ENCODE measurements around the gene DISC1.
"Not testable (repeated sequence)": the region's sequence is repeated elsewhere in the genome, so short reads cannot be mapped to it uniquely, and the experiment has no call there.

DISC1 gene

DNA sequence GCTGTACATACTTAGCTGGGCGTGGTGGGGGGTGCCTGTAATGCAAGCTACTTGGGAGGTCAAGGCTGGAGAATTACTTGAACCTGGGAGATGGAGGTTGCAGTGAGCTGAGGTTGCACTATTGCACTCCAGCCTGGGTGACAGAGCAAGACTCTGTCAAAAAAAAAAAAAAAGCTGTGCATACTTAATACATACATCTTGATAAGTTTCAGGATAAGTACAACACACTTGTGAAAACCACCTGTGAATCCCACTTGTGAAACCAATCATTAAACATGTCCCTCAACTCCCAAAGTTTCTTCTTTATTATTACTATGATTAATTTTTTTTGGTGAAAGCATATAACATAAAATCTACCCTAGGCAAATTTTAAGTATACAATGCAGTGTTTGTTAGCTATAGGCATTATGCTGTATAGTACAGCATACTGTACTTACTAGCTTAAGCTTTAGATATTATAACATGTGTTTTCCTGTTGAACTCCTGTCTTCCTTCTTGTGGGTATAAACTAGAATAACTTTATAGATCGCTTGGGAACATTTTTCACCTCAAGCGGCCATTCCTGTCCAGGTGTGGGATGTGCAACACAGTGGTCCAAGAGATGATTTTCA is 41.4 kb downstream of the DISC1 start:
- DNase-seq (ENCODE audit: low read depth in 2 of 2) = no peak

DNA sequence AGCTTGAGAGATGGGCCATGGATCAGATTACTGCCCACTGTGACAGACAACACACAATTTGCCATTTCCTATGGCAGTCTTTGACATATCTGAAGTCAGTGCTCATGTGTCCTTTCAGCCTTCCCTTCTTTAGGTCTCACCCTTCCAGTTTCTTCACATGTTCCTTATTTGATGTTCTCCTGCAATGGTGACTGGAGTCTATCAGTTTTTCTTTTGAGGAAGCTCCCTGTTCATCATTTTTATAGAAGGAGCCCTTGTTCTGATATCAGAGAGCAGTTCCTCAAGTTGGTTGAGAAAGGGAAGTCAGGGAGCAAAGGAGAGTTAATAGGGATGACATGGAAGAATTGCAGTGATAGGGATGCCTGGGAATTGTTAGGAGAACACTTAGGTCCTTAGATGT is 42.2 kb downstream of the DISC1 start:
- no peak for DNase-seq (ENCODE audit: low read depth in 2 of 2)

DNA sequence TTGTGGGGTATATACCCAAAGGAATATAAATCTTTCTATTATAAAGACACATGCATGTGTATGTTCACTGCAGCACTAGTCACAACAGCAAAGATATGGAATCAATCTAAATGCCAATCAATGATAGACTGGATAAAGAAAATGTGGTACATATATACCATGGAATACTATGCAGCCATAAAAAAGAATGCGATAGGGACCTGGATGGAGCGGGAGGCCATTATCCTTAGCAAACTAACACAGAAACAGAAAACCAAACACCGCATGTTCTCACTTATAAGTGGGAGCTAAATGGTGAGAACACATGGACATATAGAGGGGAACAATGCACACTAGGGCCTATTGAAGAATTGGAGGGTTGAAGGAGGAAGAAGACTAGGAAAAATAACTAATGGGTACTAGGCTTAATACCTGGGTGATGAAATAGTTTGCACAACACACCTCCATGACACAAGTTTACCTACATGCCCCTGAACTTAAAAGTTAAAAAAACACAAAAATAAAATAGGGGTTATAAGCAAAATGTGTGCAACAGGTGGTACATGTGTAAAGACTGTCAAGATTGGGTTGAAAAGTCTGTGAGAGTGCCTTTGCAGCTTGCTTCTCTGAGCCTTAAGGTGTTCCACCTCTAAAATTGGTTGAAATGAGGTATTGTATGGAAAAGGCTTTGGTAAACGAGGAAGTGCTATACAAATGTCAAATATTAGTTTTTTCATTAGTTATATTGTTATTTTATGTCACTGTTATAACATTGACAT is 43.5 kb downstream of the DISC1 start:
- DNase-seq (ENCODE audit: low read depth in 2 of 2) = not testable (repeated sequence)

DNA sequence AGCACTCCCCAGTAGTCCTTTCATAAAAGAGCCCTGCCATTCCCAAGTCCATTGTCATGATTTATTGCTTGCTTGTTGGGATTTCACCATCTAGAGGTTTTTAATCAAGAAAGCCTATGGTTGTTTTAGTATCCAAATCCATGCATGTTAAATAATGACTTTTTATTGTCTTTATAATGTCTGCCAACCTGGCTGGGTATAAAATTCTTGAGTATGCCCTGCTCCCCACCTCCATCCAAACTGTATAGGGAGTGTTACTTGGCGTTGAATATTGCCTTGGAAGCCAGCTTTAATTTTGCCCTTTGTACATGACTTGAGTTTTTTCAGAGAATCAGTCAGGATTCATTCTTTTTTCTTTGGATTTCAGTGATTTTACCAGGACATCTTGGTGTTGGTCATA is 44.2 kb downstream of the DISC1 start:
- DNase-seq (ENCODE audit: low read depth in 2 of 2) = no peak

DNA sequence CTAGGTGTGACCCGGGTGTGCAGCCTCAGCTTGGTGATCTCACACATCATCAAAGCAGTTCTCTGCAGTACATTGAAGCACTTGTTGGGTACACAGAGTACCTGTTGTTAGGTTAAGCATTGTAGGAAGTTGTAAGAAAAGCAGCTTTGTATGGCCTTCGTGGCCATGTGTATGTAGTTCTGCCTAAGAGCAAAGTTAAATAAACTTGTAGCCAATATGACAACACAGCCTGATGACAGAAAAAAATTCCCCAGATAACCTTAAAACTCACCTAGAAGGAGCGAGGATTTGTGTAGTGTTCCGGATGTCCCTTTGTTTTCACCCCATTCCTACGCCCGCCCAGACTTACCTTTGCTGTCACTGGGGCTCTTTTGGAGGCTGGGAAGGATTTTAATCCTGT is 48.0 kb downstream of the DISC1 start:
- no peak for DNase-seq (ENCODE audit: low read depth in 2 of 2)

DNA sequence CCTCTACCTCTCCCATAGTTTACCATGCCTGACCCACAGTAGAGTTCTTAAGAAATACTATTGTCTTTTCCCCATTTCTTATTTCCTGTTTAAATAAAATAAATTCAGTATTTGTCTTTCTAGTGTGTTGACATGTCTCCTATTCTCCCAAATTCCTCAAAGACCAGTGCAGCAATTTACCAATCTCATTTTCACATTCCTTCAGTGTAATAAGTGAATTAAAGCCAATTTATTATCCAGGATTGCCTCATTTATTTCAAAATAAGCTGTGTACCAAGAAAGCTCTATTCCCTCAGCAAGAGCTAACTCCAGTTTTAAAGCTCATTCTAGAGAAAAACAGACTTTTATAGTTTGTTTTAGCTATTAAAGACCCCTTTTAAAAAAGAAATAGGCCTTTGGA is 49.9 kb downstream of the DISC1 start:
- no peak for DNase-seq (ENCODE audit: low read depth in 2 of 2)

DNA sequence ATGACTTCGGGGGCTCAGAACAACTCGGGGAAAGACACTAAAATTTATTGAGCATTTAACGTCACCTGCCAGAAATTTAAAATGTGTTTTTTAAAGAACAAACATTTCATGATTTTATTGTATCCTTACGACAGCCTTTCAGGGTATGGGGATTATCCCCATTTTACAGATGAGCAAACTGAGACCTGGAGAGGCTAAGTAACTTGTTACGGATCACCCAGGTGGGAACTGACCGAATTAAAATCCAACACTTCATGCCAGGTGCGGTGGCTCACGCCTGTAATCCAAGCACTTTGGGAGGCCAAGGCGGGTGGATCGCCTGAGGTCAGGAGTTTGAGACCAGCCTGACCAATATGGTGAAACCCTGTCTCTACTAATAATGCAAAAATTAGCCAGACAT is 50.9 kb downstream of the DISC1 start:
- DNase-seq (ENCODE audit: low read depth in 2 of 2) = no peak

DNA sequence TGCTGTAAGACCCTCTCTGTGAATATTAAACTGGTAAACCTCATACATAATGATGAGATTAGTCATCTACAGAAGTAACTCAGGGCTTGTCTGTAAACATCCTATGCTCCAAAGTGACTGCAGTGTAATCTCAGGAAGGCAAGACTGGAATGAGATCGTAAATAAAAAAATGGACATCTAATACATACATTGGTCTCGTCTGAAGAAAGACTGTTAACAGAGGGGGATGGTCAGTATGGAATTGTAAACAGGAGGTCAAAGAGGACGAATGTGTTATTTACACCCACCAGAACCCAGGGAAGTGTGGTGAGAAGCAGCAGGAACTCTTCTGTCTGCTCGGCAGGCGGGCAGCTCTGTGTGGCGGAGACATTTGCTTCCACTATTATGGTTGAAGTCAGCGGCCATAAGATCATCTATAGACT is 51.4 kb downstream of the DISC1 start:
- no peak for DNase-seq (ENCODE audit: low read depth in 2 of 2)

DNA sequence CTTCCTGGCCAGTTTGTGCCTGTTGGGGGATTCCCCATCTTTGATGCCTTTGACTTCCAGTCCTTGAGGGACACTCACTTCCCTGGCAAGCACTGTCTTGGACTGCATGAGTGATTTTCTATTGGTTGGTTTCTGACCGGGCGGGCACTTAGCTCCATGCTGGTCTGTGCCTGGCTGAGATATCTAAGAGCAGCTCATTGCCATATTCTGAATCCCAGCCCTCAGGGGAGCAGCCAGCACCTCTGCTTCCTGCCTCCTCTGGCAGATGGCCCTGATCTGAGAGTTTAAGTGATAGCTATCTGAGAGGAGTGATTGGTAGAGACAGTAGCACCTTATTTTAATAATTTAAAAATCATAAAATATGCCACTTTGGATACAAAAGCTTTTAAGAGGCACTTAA is 52.5 kb downstream of the DISC1 start:
- no peak for DNase-seq (ENCODE audit: low read depth in 2 of 2)

DNA sequence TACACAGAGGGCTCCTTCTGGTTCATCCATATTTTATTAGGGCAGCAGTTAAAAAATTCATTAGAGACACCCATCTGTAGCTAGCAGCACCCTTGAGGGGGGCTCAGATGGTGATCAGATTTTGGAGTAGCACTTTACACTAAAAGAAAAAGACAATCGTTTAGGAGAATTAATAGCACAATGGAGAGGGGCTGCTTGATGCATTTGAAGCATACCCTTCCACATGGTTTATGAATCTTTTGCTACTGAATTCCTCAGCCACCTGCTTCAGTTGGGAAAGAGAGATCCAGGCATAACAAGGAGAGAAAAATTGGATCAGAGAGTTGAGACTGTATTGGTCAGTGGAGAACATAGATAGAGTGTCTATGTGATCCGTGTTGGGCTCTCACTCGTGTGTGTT is 54.4 kb downstream of the DISC1 start:
- no peak for DNase-seq (ENCODE audit: low read depth in 2 of 2)

DNA sequence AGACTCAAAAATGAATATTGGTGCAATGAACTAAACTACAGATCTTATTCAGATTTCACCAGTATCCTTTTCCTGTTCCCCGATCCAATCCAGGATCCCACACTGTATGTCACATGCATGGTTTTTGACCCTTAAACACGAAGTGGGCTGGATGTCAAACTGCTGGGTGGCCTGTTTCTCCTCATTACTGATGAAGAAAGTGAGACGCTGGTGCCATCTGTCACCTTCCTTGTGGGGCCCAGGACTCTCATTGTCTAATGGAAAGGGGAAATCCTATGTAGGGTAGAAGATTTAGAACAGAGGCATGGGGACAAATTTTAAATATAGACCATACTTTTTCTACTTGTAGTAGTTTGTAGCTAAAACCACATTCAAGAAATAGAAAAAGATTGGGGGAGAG is 56.2 kb downstream of the DISC1 start:
- no peak for DNase-seq (ENCODE audit: low read depth in 2 of 2)

DNA sequence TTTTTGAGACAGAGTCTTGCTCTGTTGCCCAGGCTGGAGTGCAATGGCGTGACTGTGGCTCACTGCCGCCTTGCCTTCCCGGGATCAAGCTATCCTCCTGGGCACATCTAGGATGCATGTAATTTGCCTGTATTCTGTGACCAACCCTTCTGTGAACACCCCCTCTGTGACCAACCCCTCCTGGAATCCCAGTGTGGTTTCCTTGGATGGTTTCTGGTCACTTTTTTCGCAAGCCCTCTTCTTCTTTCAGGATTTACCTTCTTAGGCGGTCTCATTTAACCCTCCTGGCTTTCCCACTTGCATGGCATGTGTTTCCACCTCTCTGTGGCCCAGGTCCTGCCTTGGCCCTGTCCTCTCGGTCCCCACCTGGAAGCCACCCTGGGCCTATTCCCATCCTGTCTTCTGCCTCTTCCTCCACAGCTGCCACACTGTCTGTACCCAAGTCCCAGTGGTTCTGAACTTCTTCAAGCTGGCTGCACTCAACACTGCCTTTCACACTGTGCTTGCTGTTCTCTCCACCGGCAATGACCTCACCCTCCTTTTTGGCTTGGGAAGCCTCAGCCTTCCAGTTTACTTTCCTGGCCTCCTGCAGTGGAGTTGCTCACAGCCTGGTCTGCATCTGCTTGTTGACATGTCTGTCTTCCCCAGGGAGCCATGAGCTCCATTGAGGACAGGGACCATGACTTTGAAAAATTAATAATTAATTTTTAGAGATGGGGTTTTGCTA is 57.0 kb downstream of the DISC1 start:
- DNase-seq (ENCODE audit: low read depth in 2 of 2) = no peak

DNA sequence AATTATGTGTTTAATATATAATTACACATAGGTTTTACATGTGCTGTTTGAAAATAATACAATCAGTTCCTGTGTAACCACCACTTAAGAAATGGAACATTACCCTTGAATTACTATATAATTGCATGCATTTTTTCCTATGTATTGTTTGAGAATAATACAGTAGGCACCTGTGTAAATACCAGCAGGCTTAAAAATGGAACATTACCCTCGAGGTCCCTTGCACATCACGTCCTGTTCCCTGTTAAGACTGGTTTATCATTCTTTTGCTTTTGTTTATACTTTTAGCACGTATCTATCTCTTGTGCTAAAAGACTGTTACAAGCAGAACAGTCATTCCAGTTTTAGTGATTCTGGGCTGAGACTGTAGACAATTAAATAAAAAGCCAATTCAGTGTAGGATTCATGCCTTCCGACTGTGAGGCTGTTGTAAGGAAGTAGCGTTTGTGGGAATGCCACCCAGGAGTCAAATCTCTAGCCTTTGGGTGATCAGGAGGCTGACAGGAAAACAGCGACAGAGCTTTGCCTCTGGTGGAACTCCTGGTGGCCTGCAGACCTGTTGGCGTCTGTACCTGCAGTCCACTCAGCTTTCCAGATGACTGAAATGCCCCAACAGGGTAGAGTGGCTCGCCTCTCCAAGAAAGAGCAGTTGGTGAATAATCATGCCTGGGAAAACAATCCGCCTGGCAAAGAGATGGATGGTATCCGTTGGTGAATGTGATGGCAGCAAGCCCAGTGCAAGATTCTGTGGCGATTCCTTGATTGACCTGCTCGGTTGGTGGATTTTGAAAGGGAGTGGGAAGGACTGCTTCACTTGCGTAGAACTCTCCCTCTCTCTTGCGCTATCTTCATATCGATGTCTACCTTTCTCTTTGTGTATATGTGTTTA is 58.0 kb downstream of the DISC1 start:
- no peak for DNase-seq (ENCODE audit: low read depth in 2 of 2)

DNA sequence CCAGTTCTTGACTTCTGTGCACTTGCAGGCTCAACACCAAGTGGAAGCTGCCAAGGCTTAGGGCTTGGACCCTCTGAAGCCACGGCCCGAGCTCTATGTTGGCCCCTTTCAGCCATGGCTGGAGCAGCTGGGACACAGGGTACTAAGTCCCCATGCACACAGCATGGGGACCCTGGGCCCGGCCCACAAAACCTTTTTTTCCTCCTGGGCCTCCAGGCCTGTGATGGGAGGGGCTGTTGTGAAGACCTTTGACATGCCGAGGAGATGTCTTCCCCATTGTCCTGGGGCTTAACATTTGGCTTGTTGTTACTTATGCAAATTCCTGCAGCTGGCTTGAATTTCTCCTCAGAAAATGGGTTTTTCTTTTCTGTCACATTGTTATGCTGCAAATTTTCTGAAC is 59.8 kb downstream of the DISC1 start:
- DNase-seq (ENCODE audit: low read depth in 2 of 2) = no peak

DNA sequence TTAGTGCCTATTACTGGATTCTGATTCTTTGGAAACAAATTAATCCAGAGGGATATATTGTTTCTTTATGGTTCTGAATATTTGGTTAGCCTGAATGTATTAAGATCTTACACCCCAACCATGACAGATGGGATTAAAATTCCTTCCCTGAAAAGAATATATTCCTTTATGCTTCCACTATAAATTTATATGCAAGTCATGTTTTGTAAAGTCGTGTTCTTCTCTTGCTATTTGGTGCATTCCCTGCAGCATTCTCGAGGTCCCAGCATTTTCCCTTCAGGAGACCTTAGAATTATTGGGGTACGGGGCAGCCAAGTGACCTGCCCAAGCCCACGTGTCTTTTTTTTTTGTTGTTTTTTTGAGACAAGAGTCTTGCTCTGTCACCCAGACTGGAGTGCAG is 62.4 kb downstream of the DISC1 start:
- DNase-seq (ENCODE audit: low read depth in 2 of 2) = no peak

DNA sequence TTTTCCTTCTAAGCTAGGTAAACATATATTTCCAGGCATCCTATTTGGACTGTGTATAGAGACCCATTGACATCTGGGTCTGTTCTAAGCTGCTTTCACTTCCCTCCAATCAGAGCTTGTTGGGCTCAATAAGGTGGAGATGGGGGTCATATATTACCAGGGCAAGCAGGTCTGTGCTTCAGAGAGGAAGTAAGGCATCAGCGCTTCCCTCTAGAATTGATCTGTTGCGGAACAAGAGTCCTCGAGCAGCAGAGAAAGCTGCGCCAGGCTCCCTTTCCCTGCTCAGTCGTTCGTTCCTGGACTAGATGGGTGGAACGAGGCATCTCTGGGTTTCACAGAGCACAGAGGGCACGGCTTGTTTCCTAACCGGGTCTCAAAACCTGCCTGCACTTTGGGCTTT is 63.5 kb downstream of the DISC1 start:
- DNase-seq (ENCODE audit: low read depth in 2 of 2) = no peak

DNA sequence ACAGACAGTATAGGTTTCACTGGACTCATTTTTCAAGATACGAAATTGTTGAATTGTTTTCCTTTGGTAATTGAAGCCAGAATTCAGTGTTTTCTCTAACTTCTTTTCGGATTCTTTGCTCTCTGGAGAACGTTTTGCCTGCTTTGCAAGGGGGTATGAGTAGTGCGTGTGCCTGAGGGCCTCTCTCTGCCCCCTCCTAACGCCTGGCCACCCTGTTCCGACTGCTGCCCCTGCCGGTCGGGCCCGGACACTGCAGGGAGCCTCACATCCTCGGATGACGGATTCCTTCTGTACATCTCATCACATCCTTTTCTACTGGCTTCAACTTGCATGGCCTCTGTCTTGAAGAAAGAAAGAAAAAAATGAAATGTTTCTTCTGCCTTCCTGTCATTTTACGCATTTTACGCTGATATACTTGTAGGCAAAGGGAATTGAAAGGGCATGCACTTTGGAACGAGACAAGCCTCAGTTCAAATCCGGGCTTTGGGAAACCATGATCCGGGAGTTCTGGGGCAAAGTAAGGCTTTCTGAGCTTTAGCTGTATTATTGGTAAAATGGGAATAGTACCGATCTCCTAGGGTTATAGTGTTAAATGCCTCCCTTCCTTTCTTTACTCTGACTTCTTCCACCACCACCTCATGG is 65.1 kb downstream of the DISC1 start:
- DNase-seq (ENCODE audit: low read depth in 2 of 2) = no peak

DNA sequence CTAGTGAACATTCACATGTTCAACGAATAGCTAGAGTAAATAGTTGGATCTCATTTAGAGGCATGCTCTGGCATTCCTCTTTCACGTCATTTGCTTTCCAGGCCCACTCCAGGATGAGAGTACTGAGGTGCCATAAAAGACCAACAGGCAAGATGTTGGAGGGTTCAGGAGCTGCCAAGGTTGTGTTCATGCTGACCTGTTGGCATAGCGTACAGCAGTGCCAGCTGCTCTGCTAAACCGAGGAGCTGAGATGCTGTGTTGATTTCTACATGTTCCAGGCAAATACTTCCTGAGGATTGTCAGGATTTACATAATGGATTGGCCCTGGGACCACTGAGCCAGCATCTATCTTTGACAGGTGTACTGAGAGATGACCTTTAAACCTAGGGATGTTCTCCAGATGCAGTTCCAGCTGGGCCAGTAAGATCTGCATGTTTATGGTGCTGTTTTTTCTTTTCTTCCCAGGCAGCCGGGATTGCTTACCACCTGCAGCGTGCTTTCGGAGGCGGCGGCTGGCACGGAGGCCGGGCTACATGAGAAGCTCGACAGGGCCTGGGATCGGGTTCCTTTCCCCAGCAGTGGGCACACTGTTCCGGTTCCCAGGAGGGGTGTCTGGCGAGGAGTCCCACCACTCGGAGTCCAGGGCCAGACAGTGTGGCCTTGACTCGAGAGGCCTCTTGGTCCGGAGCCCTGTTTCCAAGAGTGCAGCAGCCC is 66.9 kb downstream of the DISC1 start:
- no peak for DNase-seq (ENCODE audit: low read depth in 2 of 2)

DNA sequence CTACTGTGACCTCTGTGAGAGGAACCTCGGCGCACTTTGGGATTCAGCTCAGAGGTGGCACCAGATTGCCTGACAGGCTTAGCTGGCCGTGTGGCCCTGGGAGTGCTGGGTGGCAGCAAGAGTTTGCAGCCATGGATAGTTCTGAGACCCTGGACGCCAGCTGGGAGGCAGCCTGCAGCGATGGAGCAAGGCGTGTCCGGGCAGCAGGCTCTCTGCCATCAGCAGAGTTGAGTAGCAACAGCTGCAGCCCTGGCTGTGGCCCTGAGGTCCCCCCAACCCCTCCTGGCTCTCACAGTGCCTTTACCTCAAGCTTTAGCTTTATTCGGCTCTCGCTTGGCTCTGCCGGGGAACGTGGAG is 67.5 kb downstream of the DISC1 start:
- no peak for DNase-seq (ENCODE audit: low read depth in 2 of 2)

DNA sequence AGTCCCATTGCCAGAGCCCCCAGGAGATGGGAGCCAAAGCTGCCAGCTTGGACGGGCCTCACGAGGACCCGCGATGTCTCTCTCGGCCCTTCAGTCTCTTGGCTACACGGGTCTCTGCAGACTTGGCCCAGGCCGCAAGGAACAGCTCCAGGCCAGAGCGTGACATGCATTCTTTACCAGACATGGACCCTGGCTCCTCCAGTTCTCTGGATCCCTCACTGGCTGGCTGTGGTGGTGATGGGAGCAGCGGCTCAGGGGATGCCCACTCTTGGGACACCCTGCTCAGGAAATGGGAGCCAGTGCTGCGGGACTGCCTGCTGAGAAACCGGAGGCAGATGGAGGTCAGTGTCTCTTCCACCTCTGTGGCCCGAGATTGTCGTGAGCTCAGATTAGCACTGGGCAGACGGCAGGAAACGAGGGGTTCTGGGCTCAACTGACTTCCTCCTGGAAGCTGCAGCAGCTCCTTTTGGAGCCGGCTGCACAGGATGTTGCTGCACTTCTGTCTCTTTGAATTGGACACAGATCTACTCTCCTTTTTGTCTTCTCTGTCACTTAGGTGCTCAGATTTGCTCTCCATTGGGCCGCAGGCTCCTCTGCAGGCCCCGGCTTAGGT is 68.0 kb downstream of the DISC1 start:
- DNase-seq (ENCODE audit: low read depth in 2 of 2) = no peak

All from stimulated activated CD4-positive, alpha-beta T cell treated with anti-CD3 and anti-CD28 coated beads, Interleukin-12 subunit alpha, Interleukin-12 subunit beta, amount 100 ng/mL, for 24 hours (primary cell).